GM15510 (cell line): ENCODE measurements around the gene PRKCE.

Source experiments
- POLR2A ChIP-seq: IDR thresholded peaks from 3 replicates; pipeline ENCODE4 v1.6.1; 2011; ENCODE audit warnings: borderline replicate concordance; ENCODE audit not compliant: insufficient read length; ENCODE audit errors: extremely low read depth

PRKCE gene

GRCh38 chr2:45739796-45740485 is 88.5 kb downstream of the PRKCE start:
- no peak for TF ChIP-seq POLR2A

GRCh38 chr2:45741161-45741850 is 89.8 kb downstream of the PRKCE start:
- no peak for TF ChIP-seq POLR2A

GRCh38 chr2:45743531-45744396 is 92.3 kb downstream of the PRKCE start:
- TF ChIP-seq POLR2A: no peak

- TF ChIP-seq POLR2A: no peak
Measured at GRCh38 chr2:45745231-45745630, 93.8 kb downstream of the PRKCE start.

GRCh38 chr2:45746888-45747287 is 95.4 kb downstream of the PRKCE start:
- TF ChIP-seq POLR2A: no peak

GRCh38 chr2:45747363-45747762 is 95.9 kb downstream of the PRKCE start:
- TF ChIP-seq POLR2A: no peak

- no peak for TF ChIP-seq POLR2A
Measured at GRCh38 chr2:45748239-45748638, 96.8 kb downstream of the PRKCE start.

- TF ChIP-seq POLR2A: no peak
Measured at GRCh38 chr2:45750001-45750400, 98.5 kb downstream of the PRKCE start.

- TF ChIP-seq POLR2A: no peak
Measured at GRCh38 chr2:45750484-45750883, 99.0 kb downstream of the PRKCE start.

- no peak for TF ChIP-seq POLR2A
Measured at GRCh38 chr2:45753381-45753780, 101.9 kb downstream of the PRKCE start.

- no peak for TF ChIP-seq POLR2A
Measured at GRCh38 chr2:45754131-45755010, 102.9 kb downstream of the PRKCE start.

GRCh38 chr2:45755585-45756335 is 104.3 kb downstream of the PRKCE start:
- TF ChIP-seq POLR2A: no peak

- TF ChIP-seq POLR2A: no peak
Measured at GRCh38 chr2:45758018-45758417, 106.5 kb downstream of the PRKCE start.
